Nephron progenitor cell (in vitro differentiated cells): ENCODE results near the gene PKP4.

Source experiments
- DNase-seq: peaks from one replicate; pipeline ENCODE4 v3.0.0; 2021
- H3K27ac Mint-ChIP-seq: 2 replicates; pipeline ENCODE4 v1.8.0; 2021; ENCODE audit warnings: mild to moderate bottlenecking, moderate library complexity, mixed read lengths
- H3K27me3 Mint-ChIP-seq: 2 replicates; pipeline ENCODE4 v1.8.0; 2021; ENCODE audit warnings: mild to moderate bottlenecking, low read depth, mixed read lengths; ENCODE audit not compliant: poor library complexity
- H3K36me3 Mint-ChIP-seq: 2 replicates; pipeline ENCODE4 v1.8.0; 2021; ENCODE audit warnings: low read depth, mixed read lengths
- H3K4me1 Mint-ChIP-seq: 2 replicates; pipeline ENCODE4 v1.8.0; 2021; ENCODE audit warnings: mixed read lengths
- H3K4me3 Mint-ChIP-seq: 2 replicates; pipeline ENCODE4 v1.8.0; 2021; ENCODE audit warnings: mild to moderate bottlenecking, moderate library complexity, mixed read lengths
- H3K9me3 Mint-ChIP-seq: 2 replicates; pipeline ENCODE4 v1.8.0; 2021; ENCODE audit warnings: mild to moderate bottlenecking, moderate library complexity, mixed read lengths
- TF ChIP-seq, protein P1 (sequence below): fragments of 200-600 bp; sonication (generic); IDR thresholded peaks from 2 replicates; pipeline ENCODE4 v1.5.0; 2021; ENCODE audit warnings: antibody characterized with exemption

PKP4 gene

DNA sequence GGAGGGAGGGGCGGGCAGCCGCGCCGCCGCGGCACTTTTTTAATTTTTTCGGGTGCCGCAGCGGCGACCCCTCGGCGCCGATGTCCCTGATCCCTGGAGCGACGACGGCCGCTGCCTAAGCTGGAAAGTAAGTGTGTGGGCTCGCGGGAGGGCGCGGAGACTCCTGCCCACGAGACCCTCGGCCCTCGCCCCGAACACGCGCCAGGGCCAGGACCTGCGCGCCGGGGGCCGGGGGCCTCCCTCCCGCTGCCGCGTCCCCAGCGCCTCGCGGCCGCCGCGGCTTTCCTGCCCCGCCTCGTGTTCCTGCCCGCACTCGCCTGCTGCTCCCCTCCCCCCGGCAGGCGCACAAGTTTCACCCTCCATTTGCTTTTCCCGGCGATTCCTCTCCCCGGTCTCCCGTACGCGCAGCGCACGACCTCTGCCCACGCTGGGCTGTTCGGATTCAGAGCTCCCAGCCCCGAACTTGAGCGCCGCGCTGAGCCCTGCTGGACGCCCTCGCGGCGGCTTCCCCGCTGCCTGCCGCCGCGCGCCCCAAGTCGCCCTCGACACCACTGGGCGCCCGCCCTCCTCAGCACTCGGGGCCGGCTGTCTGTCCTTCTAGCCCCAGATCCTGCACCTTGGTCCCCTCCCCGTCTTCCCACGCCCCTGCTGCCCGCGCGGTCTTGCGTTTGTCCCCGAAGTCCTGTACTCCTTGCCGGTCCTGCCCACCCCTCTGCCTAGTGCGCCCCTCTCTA is 507 bp downstream of the PKP4 start:
- Mint-ChIP-seq H3K9me3 (no peaks in the 10 kb centered on the region), H3K27ac (peak overlapping the region; percentile 97), H3K36me3 (no peaks in the 10 kb centered on the region), H3K4me1 (peaks cover 49% of the 10 kb centered on the region), H3K27me3 (no peaks in the 10 kb centered on the region), H3K4me3 (peak overlapping the region; percentile 98)
- TF ChIP-seq, protein P1, sequence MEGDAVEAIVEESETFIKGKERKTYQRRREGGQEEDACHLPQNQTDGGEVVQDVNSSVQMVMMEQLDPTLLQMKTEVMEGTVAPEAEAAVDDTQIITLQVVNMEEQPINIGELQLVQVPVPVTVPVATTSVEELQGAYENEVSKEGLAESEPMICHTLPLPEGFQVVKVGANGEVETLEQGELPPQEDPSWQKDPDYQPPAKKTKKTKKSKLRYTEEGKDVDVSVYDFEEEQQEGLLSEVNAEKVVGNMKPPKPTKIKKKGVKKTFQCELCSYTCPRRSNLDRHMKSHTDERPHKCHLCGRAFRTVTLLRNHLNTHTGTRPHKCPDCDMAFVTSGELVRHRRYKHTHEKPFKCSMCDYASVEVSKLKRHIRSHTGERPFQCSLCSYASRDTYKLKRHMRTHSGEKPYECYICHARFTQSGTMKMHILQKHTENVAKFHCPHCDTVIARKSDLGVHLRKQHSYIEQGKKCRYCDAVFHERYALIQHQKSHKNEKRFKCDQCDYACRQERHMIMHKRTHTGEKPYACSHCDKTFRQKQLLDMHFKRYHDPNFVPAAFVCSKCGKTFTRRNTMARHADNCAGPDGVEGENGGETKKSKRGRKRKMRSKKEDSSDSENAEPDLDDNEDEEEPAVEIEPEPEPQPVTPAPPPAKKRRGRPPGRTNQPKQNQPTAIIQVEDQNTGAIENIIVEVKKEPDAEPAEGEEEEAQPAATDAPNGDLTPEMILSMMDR: no peak
- peak; percentile 76 for DNase-seq

DNA sequence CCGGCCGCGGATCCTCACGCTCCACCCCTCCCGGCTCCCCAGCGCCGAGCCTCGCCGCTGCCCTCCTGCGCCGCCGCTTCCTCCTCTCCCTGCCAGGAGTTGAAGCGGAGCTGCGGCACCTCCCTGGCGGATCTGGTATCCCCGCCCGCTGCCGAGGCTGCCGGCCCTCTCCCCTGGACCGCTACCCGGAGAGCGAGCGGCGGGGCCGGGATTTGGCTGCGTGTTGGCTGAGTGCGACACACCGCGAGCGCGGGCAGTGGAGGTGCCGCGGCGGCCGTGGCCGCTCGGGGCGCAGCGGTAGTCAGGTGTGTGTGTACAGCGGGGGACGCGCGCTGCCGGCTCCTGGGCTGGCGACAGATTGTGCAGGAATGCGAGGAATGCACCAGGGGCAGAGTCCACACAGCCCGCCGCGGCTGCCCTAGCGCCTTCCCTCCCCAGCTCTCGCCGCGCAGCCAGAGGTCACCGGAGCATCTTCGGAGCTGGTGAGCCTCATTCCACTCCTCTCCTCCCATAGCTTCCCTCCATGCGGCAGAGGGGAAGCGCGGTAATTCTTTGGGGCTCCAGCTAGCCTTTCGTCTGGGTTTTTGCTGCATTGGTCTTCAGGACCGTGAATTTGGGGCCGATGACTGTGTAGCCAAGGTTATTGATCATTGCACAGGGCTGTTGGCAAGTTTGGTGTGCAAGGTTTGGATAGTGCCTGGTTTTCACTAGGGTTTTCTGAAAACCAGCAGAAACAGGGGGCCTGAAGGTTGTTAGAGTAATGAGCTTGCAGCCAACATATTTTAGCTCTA is 1.3 kb downstream of the PKP4 start:
- DNase-seq: peak; percentile 91
- TF ChIP-seq, protein P1: peak; percentile 33
- H3K4me1 Mint-ChIP-seq: peaks cover 56% of the 10 kb centered on the region
- H3K27me3 Mint-ChIP-seq: no peaks in the 10 kb centered on the region
- peak overlapping the region; percentile 97 for H3K27ac Mint-ChIP-seq
- no peaks in the 10 kb centered on the region for H3K36me3 Mint-ChIP-seq
- peak overlapping the region; percentile 98 for H3K4me3 Mint-ChIP-seq
- H3K9me3 Mint-ChIP-seq: no peaks in the 10 kb centered on the region

DNA sequence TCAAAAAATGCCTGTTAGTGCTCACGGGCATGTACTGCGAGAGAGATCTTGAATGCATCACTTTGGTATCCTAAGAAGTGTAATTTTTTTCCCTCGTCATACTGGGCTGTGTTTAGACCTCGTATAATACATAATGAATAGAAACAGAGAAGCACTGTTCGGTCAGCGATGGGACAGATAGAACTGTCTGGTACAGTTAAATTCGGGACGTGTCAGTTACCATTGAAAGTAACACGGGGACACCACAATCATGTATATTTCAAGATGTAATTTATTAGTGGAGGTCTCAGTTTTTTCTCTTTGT is 1.8 kb downstream of the PKP4 start:
- Mint-ChIP-seq H3K36me3 (no peaks in the 10 kb centered on the region), H3K9me3 (no peaks in the 10 kb centered on the region), H3K27me3 (no peaks in the 10 kb centered on the region), H3K27ac (peak overlapping the region; percentile 97), H3K4me1 (peaks cover 62% of the 10 kb centered on the region), H3K4me3 (peak overlapping the region; percentile 98)
- no peak for DNase-seq
- TF ChIP-seq, protein P1: no peak

DNA sequence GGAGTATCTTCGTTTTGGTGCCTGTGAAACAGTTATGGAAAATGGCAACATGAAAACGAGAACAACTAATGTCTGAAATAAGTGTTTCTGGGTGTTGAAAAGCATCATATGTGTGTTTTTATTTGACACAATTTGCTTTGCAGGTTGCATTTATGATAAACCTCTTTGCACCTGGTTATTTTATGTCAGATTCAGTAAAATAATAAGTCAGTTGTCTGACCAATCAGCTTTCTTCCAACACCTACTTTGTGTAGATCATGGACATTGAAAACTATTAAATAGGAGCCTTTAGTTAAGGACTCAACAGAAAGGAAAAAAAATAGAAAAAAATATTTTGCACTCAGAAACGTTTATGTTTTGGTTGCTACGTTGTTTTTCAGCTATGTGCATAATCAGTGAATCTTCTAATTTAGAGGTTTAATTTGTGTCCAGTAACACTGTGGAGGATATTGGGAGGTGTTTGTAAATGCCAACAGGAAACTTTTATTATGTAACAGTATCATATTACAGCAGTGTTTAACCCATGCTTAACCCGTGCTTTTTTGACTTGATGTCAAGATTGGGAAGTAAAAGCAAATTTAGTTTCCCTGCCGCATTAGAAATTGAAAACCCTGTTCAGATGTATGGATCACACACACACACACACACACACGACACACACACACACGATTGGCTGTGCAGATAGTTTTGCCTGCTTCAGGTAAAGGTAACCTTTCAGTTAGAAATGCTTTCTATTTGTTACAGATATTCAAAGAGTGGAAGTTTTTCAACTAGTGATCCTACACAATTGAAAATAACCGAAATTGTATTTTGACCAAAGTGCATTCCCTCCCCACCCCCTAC is 2.6 kb downstream of the PKP4 start:
- no peaks in the 10 kb centered on the region for H3K9me3 Mint-ChIP-seq
- H3K27ac Mint-ChIP-seq: peak overlapping the region; percentile 2
- H3K4me1 Mint-ChIP-seq: peaks cover 68% of the 10 kb centered on the region

DNA sequence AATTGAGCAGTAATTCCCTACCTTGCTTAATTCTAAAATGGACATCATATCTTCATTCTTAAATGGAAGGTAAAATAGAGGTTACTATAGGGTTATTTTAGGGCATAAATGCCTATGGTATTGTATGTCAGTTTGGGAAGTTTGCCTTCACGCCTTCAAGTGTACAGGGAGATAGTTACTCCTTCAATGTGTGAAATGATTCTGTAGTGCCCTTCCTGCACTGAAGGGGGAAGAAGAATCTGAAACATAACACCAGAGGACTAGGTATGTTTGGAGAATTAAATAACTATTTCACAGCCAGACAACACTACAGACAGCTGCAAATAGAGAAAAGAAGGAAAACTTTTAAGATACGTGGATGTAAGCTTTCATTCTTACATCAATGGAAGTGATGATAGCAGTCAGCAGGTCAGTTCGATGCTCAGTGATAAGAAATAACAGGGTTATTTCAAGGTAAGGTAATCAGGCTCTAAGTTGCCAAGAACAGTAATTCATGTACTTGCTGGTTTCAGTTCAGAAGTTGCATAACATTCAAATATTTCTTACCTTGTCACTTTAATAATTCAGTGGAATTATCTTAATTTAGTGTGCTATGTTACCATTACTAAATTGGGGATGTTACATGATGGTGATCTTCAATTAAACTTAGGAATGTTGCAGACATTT is 4.0 kb downstream of the PKP4 start:
- Mint-ChIP-seq H3K27ac (no peak overlapping the region), H3K4me3 (peak overlapping the region; percentile 67), H3K4me1 (peaks cover 68% of the 10 kb centered on the region), H3K9me3 (peaks cover 3% of the 10 kb centered on the region), H3K36me3 (peaks cover 5% of the 10 kb centered on the region), H3K27me3 (no peaks in the 10 kb centered on the region)
- TF ChIP-seq, protein P1: peak; percentile 29
- no peak for DNase-seq

More for the DNA sequence above, 2.6 kb downstream of the PKP4 start:
- no peaks in the 10 kb centered on the region for H3K36me3 Mint-ChIP-seq
- no peaks in the 10 kb centered on the region for H3K27me3 Mint-ChIP-seq
- no peak for DNase-seq
- peak overlapping the region; percentile 98 for H3K4me3 Mint-ChIP-seq
- TF ChIP-seq, protein P1: no peak
